ENCODE data around the gene OPRL1. TPM values are rescaled to one million over a fixed set of nuclear protein-coding genes. Genes with fewer than 3 reads are reported as not detected.
A peak's percentile ranks its signal among the peaks of the same experiment; 100 is the strongest.

The OPRL1 gene
- total RNA-seq, 4 donors from 2014 or later = 0.54 to 0.94 (median 0.68) TPM

DNA sequence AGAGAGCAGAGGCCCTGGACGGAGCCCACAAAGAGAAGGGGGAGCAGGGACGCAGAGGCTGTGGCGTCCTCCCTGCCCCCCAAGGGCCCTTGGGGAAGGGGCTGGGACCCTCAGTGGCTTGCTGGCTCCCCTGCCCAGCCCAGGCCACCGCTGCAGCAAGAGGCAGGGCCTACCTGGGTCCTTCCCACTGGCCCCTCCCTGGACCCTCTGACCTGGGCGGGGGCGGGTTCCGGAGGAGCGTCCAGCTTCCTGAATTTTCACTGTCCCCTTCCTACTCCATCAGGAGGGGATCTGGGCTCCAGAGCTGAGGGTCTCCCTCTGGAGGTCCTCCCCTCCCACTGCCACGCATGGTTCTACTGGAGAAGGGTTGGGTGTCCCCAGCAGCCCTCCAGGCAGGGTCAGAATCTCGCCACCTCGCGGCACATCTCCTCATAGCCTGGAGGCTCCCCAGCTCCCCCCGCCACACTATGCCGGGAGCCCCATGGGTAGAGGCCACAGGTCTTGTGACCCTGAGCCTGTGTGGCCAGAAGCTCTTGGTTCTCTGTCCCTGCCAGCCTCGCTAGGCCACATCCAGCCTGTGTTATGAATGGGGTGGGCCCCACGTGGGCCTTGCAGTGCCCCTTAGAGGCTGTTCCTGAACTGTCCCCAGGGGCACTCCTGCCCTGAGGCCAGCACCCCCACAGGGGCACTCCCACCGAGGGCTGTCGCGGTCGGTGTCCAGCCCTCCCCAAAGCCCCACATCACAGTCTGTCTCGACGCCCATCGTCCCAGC is 29.4 kb upstream of the OPRL1 start:
- Histone ChIP-seq H3K4me1 (peaks cover 3 to 10% of the 10 kb centered on the region in 2 donors), H3K36me3 (peaks cover 4% of the 10 kb centered on the region in 2 donors), H3K27ac (peak overlapping the region; percentile 62 to 70 (median 68)), H3K27me3 (peaks cover 4% of the 10 kb centered on the region), H3K4me3 (replicated peaks in 1 of 3) (peak overlapping the region in 1 of 3 donors; percentile 23), H3K9me3 (no peaks in the 10 kb centered on the region)
- DNase-seq = no peak
- TF ChIP-seq POLR2A (IDR thresholded peaks at IDR 0.05) = no peak
- TF ChIP-seq, protein P1, sequence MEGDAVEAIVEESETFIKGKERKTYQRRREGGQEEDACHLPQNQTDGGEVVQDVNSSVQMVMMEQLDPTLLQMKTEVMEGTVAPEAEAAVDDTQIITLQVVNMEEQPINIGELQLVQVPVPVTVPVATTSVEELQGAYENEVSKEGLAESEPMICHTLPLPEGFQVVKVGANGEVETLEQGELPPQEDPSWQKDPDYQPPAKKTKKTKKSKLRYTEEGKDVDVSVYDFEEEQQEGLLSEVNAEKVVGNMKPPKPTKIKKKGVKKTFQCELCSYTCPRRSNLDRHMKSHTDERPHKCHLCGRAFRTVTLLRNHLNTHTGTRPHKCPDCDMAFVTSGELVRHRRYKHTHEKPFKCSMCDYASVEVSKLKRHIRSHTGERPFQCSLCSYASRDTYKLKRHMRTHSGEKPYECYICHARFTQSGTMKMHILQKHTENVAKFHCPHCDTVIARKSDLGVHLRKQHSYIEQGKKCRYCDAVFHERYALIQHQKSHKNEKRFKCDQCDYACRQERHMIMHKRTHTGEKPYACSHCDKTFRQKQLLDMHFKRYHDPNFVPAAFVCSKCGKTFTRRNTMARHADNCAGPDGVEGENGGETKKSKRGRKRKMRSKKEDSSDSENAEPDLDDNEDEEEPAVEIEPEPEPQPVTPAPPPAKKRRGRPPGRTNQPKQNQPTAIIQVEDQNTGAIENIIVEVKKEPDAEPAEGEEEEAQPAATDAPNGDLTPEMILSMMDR (IDR thresholded peaks at IDR 0.05) = no peak
- intact Hi-C loops (cut with DNase I) = no loop called here
- WGBS, 2 donors = 68 to 80% methylated on average over 6 to 13 of the region's 23 CpGs

DNA sequence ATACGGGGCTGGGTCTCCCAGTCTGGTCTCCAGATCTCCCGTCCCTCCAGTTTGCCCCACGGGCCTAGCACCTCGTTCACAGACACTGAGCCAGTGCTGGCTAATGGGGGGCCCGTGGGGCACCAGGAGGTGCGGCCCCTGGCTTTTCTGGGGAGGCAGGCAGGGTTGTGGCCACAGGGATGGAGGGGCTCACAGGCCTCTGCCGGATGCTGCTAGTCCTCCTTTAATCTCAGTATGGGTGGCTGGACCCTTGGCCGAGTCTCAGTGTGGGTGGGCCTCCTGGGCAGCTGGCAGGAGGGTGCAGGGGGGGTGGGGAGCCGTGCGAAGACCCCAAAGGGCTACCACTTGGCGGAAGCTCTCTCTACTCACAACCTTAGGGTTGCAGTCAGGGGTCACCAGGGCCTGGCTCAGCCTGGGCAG is 28.8 kb upstream of the OPRL1 start:
- Histone ChIP-seq H3K27me3 (peaks cover 4% of the 10 kb centered on the region), H3K27ac (peak overlapping the region; percentile 62 to 70 (median 68))
- DNase-seq = no peak

DNA sequence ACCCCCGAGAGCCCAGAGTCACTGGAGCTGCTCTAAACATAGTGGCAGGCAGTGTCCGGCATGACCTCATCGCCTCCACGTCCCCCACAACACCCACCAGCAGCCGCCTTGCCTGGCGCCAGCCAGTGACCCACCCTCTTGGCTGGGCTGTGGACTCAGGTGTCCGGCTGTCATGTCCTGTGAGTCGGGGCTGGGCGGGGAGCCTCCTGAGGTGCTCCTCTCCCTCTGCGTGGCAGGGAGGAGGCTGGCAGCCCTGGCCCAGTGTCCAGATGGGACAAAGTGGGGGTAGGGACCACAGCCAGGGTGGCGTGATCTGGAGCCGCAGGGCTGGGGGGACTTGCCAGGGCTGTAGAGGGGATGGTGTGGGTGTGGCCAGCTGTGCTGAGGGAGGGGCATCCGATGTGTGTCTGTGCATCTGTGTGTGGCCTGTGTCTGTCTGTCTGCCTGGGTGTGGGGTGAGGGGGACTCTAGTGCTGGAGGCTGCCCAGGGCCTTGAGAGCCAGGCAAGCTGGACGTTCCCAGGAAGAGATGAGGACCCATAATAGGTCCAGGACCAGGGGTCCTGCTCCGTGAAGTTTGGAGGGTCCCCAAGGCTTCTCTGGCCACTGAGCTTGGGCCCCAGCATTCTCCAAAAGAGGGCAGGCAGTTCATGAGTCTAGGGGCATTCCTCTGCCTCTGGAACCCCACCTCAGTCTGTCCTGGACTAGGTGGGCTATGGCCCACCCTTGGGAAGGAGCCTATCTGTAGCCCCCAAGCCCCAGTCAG is 28.1 kb upstream of the OPRL1 start:
- peak overlapping the region; percentile 35 to 70 (median 68) for H3K27ac ChIP-seq
- intact Hi-C loops (cut with DNase I) = no loop called here
- peaks cover 4% of the 10 kb centered on the region in 2 donors for H3K36me3 ChIP-seq
- peaks cover 3 to 10% of the 10 kb centered on the region in 2 donors for H3K4me1 ChIP-seq
- peaks cover 4% of the 10 kb centered on the region for H3K27me3 ChIP-seq
- DNase-seq = peak; percentile 35 to 48
- TF ChIP-seq POLR2A (IDR thresholded peaks at IDR 0.05) = no peak
- TF ChIP-seq, protein P1 (IDR thresholded peaks at IDR 0.05) = no peak
- no peaks in the 10 kb centered on the region for H3K9me3 ChIP-seq
- no peak overlapping the region for H3K4me3 ChIP-seq (replicated peaks in 1 of 3)
- WGBS, 2 donors = 66 to 72% methylated on average over 6 to 10 of the region's 15 CpGs

More for the DNA sequence above, 28.8 kb upstream of the OPRL1 start:
- H3K4me3 ChIP-seq (replicated peaks in 1 of 3) = no peak overlapping the region
- intact Hi-C loops (cut with DNase I) = no loop called here
- no peaks in the 10 kb centered on the region for H3K9me3 ChIP-seq
- H3K36me3 ChIP-seq = peaks cover 4% of the 10 kb centered on the region in 2 donors
- H3K4me1 ChIP-seq = peaks cover 3 to 10% of the 10 kb centered on the region in 2 donors
- TF ChIP-seq, protein P1 (IDR thresholded peaks at IDR 0.05) = no peak
- no peak for TF ChIP-seq POLR2A (IDR thresholded peaks at IDR 0.05)
- 75 to 79% methylated on average over 6 to 8 of the region's 11 CpGs for WGBS, 2 donors

DNA sequence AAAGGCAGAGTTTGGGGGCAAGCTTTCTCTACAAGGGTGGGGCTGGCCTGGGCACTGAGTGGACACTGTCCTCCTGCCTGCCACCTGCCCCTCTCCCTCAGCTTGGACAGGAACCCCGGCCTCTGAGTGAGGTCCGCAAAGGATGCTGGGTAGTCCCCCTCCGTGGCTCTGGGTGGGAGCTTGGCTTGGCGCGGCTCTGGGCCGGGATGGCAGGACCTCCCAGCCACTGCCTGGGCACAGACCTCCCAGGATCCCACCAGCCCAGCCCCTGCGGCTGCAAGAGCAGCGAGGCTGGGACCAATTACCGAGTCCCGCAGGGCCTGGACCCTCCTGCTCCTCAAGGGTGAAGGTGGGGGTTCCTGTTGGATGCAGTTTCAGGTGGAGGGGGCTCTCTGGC is 27.6 kb upstream of the OPRL1 start:
- H3K4me1 ChIP-seq = peaks cover 3 to 10% of the 10 kb centered on the region in 2 donors
- intact Hi-C loops (cut with DNase I) = no loop called here
- H3K27me3 ChIP-seq = peaks cover 4% of the 10 kb centered on the region
- TF ChIP-seq, protein P1 (IDR thresholded peaks at IDR 0.05) = no peak
- no peak for TF ChIP-seq POLR2A (IDR thresholded peaks at IDR 0.05)
- H3K36me3 ChIP-seq = peaks cover 4% of the 10 kb centered on the region in 2 donors
- no peak overlapping the region for H3K4me3 ChIP-seq (replicated peaks in 1 of 3)
- WGBS, 2 donors = 86 to 100% methylated on average over 2 to 4 of the region's 10 CpGs
- H3K9me3 ChIP-seq = no peaks in the 10 kb centered on the region
- DNase-seq = no peak
- H3K27ac ChIP-seq = peak overlapping the region; percentile 35 to 70 (median 52)
